NCI-H2196 treated with DMSO at 0.1 percent for 48 hours (cell line): ENCODE results near the gene TLE1.
A peak's percentile ranks its signal among the peaks of the same experiment; 100 is the strongest.
"Not testable (repeated sequence)": the region's sequence is repeated elsewhere in the genome, so short reads cannot be mapped to it uniquely, and the experiment has no call there.

ENCODE experiments used
- DNase-seq: peaks from one replicate; lab custom pipeline; 2025; ENCODE audit not compliant: unreplicated experiment; lab: John Stamatoyannopoulos, UW

The TLE1 gene

GRCh38 chr9:81689343-81690175 lies at the start of gene TLE1:
TLE1 (minus strand) TSS chr9:81689547; CDS start chr9:81688240, 1,307 bp downstream.
- DNase-seq = peak; percentile 96

- no peak for DNase-seq
These were observed 48.6 kb upstream of the TLE1 start for GRCh38 chr9:81737871-81738507.

DNA sequence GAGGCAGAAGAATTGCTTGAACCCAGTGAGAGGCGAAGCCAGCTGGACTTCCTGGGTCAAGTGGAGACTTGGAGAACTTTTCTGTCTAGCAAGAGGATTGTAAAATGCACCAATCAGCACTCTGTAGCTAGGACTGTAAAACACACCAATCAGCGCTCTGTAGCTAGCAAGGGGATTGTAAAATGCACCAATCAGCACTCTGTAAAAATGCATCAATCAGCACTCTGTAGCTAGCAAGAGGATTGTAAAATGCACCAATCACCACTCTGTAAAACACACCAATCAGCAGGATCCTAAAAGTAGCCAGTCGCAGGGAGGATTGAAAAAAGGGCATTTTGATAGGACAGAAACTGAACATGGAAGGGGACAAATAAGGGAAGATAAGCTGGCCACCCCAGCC lies 41.2 kb upstream of the TLE1 start:
- not testable (repeated sequence) for DNase-seq

- no peak for DNase-seq
These were observed 39.8 kb upstream of the TLE1 start for GRCh38 chr9:81729135-81729534.

DNA sequence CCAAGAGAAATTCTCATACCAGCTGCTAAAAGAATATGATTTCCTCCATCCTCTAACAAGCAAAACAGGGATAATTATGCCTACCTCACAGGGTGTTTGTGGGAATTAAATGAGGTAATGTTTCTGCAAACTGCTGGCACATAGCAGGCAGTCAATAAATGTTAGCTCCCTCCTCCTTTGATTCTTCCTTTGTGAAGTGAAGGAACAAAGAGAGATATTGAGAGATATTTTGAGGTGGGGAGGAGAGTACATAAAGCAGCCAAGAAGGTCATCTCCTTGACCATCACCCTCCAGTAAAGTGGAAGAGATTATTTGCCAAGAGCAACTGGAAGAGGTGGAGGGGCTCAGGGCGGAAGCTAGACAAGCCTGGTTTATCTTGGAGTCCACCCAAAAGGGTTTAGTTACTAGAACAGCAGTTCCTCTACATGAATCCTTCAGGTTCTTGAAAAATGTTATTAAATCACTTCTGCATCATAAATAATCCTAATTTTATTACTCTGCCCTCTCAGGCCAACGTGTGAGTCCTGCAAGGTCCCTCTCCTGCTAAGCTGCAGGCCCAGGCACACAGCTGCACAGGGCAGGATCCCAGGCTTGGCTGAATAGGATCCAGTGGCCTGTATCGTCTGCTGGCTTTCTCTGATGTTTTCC lies 35.0 kb upstream of the TLE1 start:
- peak; percentile 54 for DNase-seq

DNA sequence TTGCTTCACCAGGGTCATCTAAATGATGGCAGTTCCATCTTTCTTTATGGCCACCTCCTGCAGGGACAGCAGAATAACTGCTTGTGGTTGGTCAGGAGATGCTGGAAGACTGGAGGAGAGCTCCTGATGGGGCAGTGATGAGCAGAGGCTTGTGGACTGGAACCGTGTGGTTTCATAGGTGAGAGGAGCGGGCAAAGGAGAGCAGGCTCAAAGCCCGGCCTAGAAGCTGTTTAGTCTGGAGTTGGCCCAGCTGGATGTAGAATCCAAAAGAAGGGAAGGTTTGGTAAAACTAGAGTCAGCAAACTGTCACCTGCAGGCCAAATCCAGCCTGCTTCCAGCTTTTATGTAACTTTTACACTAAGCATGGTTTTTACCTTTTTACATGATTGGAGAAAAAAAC lies 32.9 kb upstream of the TLE1 start:
- DNase-seq = no peak

DNA sequence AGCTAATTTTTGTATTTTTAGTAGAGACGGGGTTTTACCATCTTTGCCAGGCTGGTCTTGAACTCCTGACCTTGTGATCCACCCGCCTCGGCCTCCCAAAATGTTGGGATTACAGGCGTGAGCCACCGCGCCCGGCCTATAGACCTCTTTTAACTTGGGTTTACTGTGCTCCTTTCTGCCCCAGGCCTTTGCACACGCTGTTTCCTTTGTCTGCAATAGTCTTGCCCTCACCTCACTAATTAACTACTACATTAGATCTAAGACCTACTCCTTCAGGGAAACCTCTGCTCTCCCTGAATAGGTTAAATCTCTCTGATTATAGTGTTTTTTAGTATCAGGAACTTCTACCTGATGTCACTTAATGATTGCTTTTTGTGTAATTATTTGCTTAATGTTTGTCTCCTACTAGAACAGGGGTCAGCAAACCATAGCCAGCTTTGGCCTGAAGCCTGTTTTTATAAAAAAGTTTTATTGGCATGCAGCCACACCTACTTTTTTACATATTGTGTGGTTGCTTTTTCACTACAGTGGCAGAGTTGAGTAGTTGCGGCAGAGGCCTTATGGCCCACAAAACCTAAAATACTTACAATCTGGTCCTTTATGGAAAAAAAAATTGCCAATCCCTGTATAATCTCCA lies 31.2 kb upstream of the TLE1 start:
- DNase-seq = no peak

DNA sequence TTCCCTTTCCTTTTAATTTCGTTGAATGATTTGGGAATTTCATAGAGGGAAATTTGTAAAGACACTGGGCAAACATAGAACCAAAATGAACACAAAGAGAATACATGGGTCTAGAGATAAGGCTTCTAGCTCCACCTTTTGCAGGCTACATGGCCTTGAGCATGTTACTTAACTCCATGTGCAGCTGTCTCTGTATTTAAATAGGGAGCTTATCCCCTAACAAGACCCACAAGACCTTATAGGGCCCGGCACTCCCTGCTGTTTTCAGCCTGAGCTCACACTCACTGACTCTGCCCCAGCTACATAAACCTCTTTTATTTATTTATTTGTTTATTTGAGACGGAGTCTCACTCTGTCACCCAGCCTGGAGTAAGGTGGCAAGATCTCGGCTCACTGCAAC lies 30.6 kb upstream of the TLE1 start:
- DNase-seq = no peak

DNA sequence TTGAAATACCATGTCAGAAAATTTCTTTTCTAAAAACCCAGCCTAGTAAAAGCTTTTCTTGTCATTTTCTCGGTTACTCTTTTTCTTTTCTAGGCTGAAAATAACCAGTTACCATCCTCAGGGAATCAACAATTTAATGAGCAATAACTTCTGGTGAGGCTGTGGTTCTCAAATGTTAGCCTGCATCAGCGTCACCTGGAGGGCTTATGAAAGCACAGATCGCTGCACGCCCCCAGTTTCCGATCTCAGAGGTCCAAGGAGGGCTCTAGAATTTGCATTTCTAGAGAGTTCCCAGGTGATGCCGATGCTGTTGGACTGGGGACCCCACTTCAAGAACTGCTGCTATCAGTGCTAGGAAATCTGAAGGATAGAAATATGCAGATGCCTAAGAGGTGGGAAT lies 28.9 kb upstream of the TLE1 start:
- no peak for DNase-seq

DNA sequence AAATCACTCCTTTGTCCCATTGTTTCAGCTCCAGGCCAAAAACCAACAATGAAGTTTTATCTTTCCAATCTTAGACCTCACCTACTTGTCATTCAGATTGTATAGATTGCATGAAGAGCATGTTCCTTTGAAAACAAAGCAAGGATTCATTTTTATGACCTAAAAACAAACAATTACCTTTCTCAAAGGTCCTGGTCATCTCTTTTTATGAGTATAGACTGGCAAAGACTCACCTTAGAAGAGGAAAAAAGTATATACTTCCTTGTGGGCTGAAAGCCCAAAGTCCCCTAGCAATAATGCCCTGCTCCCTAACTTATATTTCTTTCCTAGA lies 28.4 kb upstream of the TLE1 start:
- DNase-seq = no peak

GRCh38 chr9:81717061-81717746 lies 27.9 kb upstream of the TLE1 start:
- DNase-seq = no peak

DNA sequence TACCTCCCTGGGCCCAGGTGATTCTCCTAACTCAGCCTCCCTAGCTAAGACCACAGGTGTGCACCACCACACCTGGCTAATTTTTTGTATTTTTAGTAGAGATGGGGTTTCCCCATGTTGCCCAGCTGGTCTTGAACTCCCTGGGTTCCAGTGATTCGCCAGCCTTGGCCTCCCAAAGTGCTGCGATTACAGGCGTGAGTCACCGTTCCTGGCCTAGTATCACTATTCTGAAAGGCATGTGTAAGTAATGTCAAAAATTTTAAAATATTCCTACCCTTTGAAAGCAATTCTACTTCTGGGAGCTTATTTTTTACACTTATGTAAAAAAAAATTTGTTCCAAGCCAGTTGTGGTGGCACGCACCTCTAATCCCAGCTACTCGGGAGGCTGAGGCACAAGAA lies 27.1 kb upstream of the TLE1 start:
- DNase-seq = no peak

GRCh38 chr9:81705578-81705977 lies 16.2 kb upstream of the TLE1 start:
- no peak for DNase-seq

GRCh38 chr9:81694541-81694940 lies 5.2 kb upstream of the TLE1 start:
- no peak for DNase-seq

- DNase-seq = no peak
These were observed 4.5 kb upstream of the TLE1 start for GRCh38 chr9:81693671-81694378.

GRCh38 chr9:81690251-81690851 lies 1.0 kb upstream of the TLE1 start:
- DNase-seq = peak; percentile 16

GRCh38 chr9:81689093-81689342 lies 329 bp downstream of the TLE1 start:
- DNase-seq = not testable (repeated sequence)

DNA sequence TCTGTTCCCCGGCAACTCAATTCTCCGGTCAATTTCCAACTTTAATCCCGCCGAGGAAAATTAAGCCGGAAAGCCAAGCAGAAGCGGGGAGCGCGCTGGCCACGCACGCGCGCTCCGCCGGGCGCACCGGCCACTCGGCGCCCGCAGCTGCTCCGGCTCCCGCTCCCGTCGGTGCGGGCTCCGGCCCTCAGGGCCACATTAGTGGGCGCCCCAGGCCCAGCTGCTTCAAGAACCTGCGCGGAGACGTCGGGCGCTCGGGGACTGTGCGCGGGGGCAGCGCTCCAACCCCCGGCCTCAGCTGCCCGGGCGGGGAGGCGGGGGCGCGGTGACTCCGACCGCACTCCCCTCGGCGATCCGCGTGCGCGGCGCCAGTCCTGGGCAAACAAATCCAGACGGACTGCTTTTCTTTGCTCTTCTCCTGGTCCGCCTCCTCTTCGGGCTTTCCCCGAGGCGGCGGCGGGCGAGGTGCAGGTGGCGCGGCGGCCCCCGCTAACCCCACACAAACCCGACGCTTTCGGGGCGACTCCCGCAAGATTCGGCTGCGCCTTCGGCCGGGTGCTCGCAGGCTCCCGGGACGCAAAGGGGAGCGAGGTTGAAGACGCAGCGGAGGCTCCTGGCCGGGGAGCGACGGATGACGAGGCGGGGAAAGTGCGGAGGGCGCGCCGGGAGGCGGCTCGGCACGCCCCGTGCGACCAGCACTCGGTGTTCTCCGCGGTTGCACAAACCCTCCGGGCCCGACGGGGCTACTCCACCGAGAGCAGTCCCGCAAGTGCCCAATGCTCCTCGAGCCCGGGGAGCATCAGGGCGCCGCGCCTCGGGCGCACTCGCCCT lies 870 bp downstream of the TLE1 start:
- DNase-seq = not testable (repeated sequence)

- no peak for DNase-seq
These were observed 1.7 kb downstream of the TLE1 start for GRCh38 chr9:81687521-81688261.
